ENCODE measurements around the gene DNAJC28. TPM values are rescaled to one million over a fixed set of nuclear protein-coding genes. Genes with fewer than 3 reads are reported as not detected.

The DNAJC28 gene
- total and polyA plus RNA-seq, 4 donors = 0.83 to 3.2 (median 2.7) TPM

DNA sequence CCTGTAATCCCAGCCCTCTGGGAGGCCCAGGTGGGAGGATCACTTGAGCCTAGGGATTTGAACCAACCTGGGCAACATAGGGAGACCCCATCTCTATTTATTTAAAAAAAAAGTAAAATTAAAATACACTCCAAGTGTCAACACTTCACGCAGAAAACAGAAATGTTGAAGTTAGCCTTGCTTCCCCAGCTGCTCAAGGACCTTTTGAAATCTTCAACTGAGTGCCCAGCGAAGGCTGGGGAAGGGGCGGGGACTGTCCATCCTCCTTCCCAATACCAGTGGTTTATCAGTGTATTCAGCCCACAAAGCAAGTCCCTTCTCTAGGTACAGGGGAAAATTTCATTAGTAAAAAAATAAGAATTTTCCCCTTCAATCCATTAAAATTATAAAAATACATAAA, 2.2 kb upstream of the DNAJC28 start:
- H3K9ac ChIP-seq (ENCODE audit: low read depth in 1 of 2, low read length in 2 of 2) = no peak overlapping the region
- H3K36me3 ChIP-seq (ENCODE audit: control insufficient read depth in 4 of 4, insufficient read depth in 3 of 4, low read depth in 1 of 4, low read length in 3 of 4) = no peaks in the 10 kb centered on the region
- H3K27me3 ChIP-seq (ENCODE audit: control insufficient read depth in 4 of 4, insufficient read depth in 4 of 4, low read length in 3 of 4) = no peaks in the 10 kb centered on the region
- WGBS = 88% methylated on average over 3 of the region's 3 CpGs
- DNase-seq (ENCODE audit: low spot score) = no peak
- H3K27ac ChIP-seq (ENCODE audit: low read depth in 1 of 2, low read length in 2 of 2) = no peak overlapping the region
- TF ChIP-seq, protein P1, sequence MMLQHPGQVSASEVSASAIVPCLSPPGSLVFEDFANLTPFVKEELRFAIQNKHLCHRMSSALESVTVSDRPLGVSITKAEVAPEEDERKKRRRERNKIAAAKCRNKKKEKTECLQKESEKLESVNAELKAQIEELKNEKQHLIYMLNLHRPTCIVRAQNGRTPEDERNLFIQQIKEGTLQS (IDR thresholded peaks at IDR 0.05) = no peak
- no peaks in the 10 kb centered on the region for H3K9me3 ChIP-seq (ENCODE audit: control insufficient read depth in 4 of 4, low read length in 3 of 4)
- peaks cover 0 to 11% (median 7%) of the 10 kb centered on the region in 4 donors for H3K4me1 ChIP-seq (ENCODE audit: control insufficient read depth in 4 of 4, insufficient read depth in 4 of 4, low read length in 3 of 4)
- H3K4me3 ChIP-seq (ENCODE audit: low read depth in 1 of 3, low read length in 3 of 3) = no peak overlapping the region

DNA sequence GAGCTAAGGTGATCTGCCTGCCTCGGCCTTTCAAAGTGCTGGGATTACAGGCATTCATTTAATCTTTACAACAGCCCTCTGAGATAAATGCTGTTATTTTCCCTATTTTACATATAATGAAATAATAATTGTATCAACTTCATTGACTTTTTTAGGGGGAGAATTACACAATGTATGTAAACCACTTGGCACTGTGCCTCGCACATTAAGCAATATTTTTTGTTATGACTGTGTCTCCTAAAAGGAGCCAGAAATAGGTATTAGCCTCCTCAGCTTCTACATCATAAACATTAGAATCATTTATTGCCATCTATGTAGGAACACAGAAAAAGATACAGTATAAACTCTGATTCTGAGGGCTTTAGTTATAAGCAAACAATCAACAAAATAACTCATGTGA, 1.1 kb upstream of the DNAJC28 start:
- no peak for TF ChIP-seq HNF4G (IDR thresholded peaks at IDR 0.05)
- TF ChIP-seq RAD21 (IDR thresholded peaks at IDR 0.05) = no peak
- no peak for TF ChIP-seq GABPA (IDR thresholded peaks at IDR 0.05 in 1 of 2, conservative IDR thresholded peaks at IDR 0.05 in 1 of 2)
- TF ChIP-seq JUND (IDR thresholded peaks at IDR 0.05) = no peak
- TF ChIP-seq EGR1 (IDR thresholded peaks at IDR 0.05; ENCODE audit: low read depth in 2 of 2) = no peak
- no peak for TF ChIP-seq YY1 (IDR thresholded peaks at IDR 0.05)
- TF ChIP-seq NR2F2 (IDR thresholded peaks at IDR 0.05) = no peak
- TF ChIP-seq FOXA1 (IDR thresholded peaks at IDR 0.05) = no peak
- TF ChIP-seq, protein P2, sequence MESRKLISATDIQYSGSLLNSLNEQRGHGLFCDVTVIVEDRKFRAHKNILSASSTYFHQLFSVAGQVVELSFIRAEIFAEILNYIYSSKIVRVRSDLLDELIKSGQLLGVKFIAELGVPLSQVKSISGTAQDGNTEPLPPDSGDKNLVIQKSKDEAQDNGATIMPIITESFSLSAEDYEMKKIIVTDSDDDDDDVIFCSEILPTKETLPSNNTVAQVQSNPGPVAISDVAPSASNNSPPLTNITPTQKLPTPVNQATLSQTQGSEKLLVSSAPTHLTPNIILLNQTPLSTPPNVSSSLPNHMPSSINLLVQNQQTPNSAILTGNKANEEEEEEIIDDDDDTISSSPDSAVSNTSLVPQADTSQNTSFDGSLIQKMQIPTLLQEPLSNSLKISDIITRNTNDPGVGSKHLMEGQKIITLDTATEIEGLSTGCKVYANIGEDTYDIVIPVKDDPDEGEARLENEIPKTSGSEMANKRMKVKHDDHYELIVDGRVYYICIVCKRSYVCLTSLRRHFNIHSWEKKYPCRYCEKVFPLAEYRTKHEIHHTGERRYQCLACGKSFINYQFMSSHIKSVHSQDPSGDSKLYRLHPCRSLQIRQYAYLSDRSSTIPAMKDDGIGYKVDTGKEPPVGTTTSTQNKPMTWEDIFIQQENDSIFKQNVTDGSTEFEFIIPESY (IDR thresholded peaks at IDR 0.05) = no peak
- TF ChIP-seq, protein P3, sequence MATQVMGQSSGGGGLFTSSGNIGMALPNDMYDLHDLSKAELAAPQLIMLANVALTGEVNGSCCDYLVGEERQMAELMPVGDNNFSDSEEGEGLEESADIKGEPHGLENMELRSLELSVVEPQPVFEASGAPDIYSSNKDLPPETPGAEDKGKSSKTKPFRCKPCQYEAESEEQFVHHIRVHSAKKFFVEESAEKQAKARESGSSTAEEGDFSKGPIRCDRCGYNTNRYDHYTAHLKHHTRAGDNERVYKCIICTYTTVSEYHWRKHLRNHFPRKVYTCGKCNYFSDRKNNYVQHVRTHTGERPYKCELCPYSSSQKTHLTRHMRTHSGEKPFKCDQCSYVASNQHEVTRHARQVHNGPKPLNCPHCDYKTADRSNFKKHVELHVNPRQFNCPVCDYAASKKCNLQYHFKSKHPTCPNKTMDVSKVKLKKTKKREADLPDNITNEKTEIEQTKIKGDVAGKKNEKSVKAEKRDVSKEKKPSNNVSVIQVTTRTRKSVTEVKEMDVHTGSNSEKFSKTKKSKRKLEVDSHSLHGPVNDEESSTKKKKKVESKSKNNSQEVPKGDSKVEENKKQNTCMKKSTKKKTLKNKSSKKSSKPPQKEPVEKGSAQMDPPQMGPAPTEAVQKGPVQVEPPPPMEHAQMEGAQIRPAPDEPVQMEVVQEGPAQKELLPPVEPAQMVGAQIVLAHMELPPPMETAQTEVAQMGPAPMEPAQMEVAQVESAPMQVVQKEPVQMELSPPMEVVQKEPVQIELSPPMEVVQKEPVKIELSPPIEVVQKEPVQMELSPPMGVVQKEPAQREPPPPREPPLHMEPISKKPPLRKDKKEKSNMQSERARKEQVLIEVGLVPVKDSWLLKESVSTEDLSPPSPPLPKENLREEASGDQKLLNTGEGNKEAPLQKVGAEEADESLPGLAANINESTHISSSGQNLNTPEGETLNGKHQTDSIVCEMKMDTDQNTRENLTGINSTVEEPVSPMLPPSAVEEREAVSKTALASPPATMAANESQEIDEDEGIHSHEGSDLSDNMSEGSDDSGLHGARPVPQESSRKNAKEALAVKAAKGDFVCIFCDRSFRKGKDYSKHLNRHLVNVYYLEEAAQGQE (IDR thresholded peaks at IDR 0.05) = no peak
- TF ChIP-seq, protein P4, sequence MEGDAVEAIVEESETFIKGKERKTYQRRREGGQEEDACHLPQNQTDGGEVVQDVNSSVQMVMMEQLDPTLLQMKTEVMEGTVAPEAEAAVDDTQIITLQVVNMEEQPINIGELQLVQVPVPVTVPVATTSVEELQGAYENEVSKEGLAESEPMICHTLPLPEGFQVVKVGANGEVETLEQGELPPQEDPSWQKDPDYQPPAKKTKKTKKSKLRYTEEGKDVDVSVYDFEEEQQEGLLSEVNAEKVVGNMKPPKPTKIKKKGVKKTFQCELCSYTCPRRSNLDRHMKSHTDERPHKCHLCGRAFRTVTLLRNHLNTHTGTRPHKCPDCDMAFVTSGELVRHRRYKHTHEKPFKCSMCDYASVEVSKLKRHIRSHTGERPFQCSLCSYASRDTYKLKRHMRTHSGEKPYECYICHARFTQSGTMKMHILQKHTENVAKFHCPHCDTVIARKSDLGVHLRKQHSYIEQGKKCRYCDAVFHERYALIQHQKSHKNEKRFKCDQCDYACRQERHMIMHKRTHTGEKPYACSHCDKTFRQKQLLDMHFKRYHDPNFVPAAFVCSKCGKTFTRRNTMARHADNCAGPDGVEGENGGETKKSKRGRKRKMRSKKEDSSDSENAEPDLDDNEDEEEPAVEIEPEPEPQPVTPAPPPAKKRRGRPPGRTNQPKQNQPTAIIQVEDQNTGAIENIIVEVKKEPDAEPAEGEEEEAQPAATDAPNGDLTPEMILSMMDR (IDR thresholded peaks at IDR 0.05; ENCODE audit: low read depth, low read length, missing input control) = no peak
- no peak for TF ChIP-seq SP1 (IDR thresholded peaks at IDR 0.05)
- TF ChIP-seq, protein P1 (IDR thresholded peaks at IDR 0.05) = no peak
- TF ChIP-seq, protein P5, sequence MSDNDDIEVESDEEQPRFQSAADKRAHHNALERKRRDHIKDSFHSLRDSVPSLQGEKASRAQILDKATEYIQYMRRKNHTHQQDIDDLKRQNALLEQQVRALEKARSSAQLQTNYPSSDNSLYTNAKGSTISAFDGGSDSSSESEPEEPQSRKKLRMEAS (IDR thresholded peaks at IDR 0.05) = no peak
- TF ChIP-seq TAF1 (conservative IDR thresholded peaks at IDR 0.05) = no peak
- TF ChIP-seq HNF4A (conservative IDR thresholded peaks at IDR 0.05) = no peak
- TF ChIP-seq FOXA2 (IDR thresholded peaks at IDR 0.05) = no peak
- TF ChIP-seq RXRA (IDR thresholded peaks at IDR 0.05) = no peak
- Histone ChIP-seq H3K27me3 (ENCODE audit: control insufficient read depth in 4 of 4, insufficient read depth in 4 of 4, low read length in 3 of 4) (no peaks in the 10 kb centered on the region), H3K36me3 (ENCODE audit: control insufficient read depth in 4 of 4, insufficient read depth in 3 of 4, low read depth in 1 of 4, low read length in 3 of 4) (no peaks in the 10 kb centered on the region), H3K4me3 (ENCODE audit: low read depth in 1 of 3, low read length in 3 of 3) (no peak overlapping the region), H3K9ac (ENCODE audit: low read depth in 1 of 2, low read length in 2 of 2) (no peak overlapping the region), H3K27ac (ENCODE audit: low read depth in 1 of 2, low read length in 2 of 2) (no peak overlapping the region), H3K9me3 (ENCODE audit: control insufficient read depth in 4 of 4, low read length in 3 of 4) (no peaks in the 10 kb centered on the region), H3K4me1 (ENCODE audit: control insufficient read depth in 4 of 4, insufficient read depth in 4 of 4, low read length in 3 of 4) (peaks cover 0 to 11% (median 7%) of the 10 kb centered on the region in 4 donors)
- no peak for DNase-seq (ENCODE audit: low spot score)
- 59% methylated on average over 2 of the region's 2 CpGs for WGBS
